ENCODE measurements around the gene CLCA2.

DNA sequence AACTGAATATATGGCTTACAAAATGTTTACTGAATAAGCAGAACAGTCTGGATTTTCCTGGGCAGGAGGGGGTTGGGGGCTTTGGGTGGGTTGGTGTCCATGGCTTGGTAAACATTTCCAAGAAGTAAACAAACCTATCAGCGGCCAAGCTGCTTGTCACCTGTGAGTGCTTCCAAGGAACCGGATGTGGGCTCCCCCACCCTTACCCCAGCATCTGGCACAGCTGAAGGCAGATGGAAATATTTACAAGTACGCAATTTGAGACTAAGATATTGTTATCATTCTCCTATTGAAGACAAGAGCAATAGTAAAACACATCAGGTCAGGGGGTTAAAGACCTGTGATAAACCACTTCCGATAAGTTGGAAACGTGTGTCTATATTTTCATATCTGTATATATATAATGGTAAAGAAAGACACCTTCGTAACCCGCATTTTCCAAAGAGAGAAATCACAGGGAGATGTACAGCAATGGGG lies 44.6 kb downstream of the CLCA2 start, which contains the start of gene CLCA1:
- TF ChIP-seq, protein P1, sequence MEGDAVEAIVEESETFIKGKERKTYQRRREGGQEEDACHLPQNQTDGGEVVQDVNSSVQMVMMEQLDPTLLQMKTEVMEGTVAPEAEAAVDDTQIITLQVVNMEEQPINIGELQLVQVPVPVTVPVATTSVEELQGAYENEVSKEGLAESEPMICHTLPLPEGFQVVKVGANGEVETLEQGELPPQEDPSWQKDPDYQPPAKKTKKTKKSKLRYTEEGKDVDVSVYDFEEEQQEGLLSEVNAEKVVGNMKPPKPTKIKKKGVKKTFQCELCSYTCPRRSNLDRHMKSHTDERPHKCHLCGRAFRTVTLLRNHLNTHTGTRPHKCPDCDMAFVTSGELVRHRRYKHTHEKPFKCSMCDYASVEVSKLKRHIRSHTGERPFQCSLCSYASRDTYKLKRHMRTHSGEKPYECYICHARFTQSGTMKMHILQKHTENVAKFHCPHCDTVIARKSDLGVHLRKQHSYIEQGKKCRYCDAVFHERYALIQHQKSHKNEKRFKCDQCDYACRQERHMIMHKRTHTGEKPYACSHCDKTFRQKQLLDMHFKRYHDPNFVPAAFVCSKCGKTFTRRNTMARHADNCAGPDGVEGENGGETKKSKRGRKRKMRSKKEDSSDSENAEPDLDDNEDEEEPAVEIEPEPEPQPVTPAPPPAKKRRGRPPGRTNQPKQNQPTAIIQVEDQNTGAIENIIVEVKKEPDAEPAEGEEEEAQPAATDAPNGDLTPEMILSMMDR (IDR thresholded peaks at IDR 0.05) = no peak
- TF ChIP-seq EZH2 (IDR thresholded peaks at IDR 0.05) = no peak

Measured in neural progenitor cell (in vitro differentiated cells).